IPS-NIHi7 (cell line): ENCODE data around the gene CD86.
"Not testable (repeated sequence)": the region's sequence is repeated elsewhere in the genome, so short reads cannot be mapped to it uniquely, and the experiment has no call there.

Experiments used
- DNase-seq: peaks from one replicate; pipeline ENCODE4 v3.0.0; 2012; ENCODE audit warnings: mixed read lengths; ENCODE audit errors: extremely low spot score

Gene CD86, protein sequence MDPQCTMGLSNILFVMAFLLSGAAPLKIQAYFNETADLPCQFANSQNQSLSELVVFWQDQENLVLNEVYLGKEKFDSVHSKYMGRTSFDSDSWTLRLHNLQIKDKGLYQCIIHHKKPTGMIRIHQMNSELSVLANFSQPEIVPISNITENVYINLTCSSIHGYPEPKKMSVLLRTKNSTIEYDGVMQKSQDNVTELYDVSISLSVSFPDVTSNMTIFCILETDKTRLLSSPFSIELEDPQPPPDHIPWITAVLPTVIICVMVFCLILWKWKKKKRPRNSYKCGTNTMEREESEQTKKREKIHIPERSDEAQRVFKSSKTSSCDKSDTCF

DNA sequence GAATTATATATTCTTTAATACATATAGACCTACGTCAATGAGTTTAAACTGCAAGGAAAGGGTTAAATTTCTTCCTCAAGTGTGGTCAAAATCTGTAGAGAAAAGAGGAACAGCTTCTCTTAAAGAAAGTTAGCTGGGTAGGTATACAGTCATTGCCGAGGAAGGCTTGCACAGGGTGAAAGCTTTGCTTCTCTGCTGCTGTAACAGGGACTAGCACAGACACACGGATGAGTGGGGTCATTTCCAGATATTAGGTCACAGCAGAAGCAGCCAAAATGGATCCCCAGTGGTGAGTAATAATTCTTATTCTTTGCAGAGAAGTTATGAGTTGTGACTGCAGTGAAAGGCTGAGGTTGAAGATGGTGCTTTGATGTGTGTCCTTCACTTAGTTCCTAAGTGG, at the start of gene CD86:
Gene CD86, plus strand, starts transcription at position 148 of the 400 bp plus-strand sequence. Its CDS starts 128 bp downstream, at position 276.
- no peak for DNase-seq

DNA sequence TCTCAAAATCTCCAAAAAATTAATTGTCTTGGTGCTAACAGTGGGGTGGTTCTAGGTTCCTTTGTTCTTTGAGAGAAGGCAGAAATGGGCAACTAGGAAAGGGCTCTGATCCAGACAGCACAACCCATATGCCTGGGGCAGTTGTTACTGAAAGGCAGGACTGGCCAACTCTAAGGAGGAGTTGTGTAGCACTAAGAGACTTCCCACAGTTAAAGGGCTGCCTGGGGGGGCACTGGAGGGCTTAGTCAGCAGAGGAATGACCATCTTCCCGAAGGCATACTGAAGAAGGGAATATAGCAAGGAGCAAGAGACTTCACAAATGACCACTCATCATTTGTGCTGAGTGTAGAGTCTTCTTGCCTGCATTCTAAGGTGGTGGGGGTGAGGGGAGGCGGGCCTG, 48.9 kb upstream of the CD86 start:
- no peak for DNase-seq

DNA sequence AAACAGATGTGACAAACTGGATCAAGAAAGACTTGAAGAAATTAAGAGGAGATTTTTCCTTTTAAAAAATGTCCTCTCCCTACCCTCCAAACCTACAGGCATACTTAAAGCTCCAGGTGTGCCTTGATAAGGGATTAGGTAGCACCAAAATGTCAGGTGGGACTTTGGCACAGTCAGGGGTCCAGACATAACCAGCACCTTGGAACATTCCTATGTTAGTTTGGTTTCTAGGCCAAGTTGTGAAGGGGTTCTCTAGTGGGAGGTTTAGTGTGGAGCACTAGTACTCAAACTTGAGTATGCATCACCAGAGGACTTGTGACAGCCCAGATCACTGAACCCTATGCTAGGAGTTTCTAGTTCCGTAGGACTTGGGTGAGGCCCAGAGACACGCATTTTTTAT, 47.0 kb upstream of the CD86 start:
- DNase-seq = no peak

DNA sequence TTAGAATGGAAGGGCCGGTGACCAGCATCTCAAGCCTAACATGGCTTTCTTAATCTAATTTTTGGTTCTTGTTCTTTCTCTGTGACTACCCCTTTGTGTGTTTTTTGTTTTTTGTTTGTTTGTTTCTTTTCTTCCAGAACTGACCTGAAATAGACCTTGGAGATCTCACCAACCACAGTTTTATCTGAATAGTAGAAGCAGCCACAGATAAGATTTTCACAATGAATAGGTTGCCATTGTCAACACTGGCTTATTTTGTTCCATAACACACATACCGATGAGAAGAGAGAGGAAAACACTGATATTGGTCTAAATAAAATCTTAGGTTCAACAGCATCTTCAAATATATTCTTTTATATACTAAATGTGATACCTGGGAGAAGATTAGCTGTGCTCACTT, 44.7 kb upstream of the CD86 start:
- no peak for DNase-seq

DNA sequence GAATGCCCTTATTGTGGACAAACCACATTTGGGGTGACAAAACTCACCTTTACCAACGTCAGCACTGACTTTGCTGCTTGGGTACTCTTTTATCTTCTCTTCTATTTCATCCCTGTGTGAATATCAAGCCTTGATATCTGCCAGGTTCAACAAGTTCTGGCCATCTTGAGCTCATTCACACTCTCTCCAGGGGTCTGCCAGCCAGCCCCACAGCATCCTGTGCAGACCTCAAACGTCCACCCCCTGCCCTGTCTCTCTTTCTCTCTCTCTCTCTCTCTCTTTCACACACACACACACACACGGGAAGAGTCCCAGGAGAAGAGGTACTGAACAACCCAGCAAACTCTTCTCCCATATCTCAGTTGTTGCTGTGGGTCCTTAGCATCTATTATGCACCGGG, 43.8 kb upstream of the CD86 start:
- DNase-seq = no peak

DNA sequence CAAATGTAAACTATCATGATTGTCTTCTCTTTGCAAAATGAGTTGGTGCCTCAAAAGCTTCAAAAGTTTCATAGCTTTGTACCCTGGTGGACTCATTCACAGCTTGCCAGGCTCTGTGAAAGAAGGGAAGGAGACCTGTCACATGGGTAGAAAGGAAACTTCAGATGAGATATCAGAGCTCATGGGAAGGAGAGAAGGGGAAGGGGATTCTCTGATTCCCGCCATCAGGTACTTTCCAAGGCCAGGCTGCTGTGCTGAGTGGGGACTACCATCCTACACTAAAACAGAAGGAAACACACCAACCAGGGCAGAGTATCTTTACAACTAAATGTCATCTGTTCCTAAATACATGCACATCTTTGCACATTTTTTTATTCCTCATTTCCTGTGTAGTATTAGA, 42.3 kb upstream of the CD86 start:
- DNase-seq = no peak

DNA sequence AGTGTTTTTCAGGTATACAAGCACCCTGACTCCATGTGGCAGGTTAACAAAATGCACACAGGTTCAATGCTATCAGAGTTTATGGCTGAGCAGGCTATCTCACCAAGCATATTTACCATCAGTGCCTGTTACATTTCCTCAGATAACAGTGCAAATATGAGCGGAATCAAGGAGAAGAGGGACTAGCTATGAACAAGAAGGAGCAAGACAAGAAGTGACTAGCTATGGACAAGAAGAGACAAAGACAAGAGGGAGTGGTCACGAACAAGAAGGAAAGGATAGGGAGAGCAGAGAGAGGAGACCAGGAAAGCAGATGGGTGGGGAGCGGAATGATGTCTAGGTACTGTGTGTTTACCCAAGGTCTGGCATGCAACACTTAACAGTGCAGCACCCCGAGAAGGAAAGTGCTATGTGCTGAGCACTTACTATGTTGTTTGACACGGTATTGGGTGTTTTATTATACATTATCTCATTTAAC, 41.7 kb upstream of the CD86 start:
- no peak for DNase-seq

DNA sequence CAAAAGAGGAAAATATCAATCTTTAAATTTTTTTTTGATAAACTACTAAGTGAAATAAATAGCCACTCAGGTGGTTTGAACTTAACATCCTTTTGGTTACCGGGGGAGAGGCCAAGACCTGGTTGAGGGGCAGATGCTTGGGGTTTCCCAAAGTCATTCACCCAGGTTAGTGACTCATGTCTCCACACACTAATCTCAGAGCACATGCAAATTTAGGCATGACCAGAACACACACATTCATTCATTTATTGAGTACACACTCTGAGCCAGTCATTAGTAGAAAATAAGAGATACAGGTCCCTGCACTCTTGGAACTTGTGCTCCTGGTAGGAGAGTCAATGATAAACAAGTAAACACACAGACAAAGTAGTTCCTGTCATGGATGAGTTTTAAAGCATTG, 40.4 kb upstream of the CD86 start:
- DNase-seq = no peak

DNA sequence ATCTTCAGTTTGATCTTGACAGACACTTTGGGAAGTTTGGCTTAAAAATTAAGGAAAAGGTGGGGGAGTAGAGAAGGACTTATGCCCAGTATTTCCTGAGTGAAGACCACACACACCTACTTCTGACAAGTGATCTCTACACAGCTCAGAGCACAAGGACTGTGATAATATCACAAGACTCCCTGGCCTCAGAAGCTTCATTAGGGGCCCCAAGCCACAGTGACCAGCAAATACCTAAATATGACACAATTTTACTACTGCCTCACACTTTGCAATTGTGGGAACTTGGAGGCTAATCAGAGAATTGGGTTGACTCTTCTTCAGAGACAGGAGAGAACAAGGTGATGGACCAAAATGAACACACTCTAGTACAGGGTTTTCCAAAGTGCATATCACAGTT, 35.7 kb upstream of the CD86 start:
- DNase-seq = no peak

DNA sequence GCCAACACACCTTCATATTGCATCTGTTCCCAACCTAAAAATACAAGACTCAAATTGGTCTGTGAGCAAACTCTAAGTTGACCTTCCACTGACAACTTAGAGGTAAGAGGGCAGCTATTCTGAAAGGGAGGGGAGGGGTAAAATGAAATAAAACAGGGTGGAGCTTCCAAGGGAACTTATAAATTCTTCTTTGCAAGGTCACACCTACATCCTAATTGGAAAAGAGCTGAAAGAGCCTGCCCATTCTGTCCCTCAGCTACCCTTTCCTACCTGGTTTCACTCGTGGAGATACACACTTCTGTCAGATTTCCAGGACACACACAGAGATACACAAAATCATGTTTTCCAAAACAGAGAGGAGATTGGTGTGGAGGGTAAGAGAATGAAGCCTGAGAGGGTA, 34.1 kb upstream of the CD86 start:
- no peak for DNase-seq

DNA sequence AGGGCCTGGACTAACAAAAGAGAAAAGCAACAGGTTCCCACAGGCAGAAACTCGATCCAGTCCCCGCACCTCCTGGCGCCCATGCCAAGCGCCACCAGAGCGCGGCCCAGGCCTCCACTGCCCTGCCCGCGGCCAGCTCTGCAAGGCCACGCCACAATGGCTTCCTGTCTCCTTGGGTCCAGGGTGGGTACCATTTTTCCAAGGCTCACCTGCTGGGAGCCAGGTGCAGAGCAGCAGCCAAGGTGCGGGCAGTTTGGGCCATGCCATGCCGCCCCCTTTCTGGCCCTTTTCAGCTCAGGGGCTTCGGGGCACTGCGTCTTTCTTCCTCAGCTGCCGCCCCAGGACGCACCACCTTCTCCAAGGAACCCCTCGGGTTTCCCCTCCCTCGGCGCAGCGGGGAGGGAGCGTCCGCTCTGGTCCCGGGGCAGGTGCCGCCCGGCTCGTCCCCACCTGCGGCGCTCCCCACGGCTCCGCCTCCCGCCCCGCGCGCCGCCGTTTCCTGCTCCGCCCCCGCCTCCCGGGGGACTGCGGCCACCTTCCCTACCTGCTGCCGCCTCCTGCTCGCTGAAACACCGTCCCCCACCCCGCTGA, 33.3 kb upstream of the CD86 start, which contains the start of gene ILDR1:
Gene ILDR1, minus strand, starts transcription at position 437 of the 591 bp plus-strand sequence. Its CDS starts 170 bp downstream, at position 267.
- peak; percentile 78 for DNase-seq

DNA sequence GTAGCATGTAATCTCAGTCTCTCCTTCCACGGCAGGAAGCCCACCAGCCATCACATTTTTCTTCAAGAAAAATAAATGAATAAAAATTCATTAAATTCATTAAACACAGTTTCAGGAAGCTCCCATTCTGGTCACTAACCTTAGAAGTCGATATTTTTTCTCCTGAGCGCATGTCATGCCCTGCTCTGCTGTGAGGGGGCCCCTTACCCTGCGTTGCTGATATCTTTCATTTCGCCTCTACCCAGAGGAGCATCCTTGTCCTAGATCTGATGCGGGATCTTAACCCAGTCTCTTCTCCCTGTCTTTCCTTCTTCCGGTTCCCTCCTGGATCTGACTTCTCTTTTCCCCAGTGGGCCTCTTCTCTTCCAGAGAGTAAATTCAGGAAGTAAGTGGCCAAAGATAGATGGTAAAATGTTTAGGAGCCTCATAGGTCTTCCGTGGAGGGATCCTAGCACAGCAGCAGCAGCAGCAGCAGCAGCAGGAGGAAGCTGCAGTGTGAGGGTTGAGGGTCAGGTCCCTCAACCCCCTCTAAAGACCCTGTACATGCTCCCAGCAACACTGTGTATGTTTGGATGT, 31.7 kb upstream of the CD86 start:
- no peak for DNase-seq

DNA sequence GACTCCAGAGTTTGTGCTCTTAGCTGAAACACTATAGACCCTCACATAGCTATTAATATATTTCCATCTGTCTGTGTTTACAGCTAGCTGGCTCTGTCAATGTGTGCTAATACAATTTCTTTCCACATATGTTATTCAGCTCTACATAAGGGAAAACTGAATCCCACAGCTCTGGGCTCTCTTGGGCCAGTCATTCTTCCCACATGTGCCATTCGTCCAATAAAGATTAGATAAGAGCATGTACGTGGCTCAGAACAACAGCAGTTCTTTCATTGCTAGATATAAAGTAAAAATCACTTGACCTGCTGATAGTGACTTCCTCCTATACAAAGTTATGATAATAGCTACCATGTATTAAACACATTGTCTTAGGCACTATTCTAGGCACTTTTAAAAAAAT, 30.4 kb upstream of the CD86 start:
- DNase-seq = no peak

DNA sequence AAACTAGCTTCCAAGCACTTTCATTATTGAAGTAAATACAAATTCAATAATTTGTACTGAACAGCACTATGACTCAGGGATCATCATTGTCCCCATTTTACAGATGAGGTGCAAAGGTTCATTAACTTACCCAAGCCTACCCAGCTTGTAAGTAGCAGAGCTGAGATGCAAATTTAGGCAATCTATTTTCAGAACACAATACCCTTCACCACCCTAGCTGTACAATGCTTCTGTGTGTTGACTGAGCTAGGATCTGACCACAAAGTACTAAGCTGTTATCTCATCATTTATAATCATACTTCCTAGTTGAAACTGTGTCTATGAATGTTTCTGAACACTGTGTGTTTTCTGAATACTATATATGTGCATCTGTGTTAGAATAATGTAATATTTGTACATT, 29.9 kb upstream of the CD86 start:
- no peak for DNase-seq

DNA sequence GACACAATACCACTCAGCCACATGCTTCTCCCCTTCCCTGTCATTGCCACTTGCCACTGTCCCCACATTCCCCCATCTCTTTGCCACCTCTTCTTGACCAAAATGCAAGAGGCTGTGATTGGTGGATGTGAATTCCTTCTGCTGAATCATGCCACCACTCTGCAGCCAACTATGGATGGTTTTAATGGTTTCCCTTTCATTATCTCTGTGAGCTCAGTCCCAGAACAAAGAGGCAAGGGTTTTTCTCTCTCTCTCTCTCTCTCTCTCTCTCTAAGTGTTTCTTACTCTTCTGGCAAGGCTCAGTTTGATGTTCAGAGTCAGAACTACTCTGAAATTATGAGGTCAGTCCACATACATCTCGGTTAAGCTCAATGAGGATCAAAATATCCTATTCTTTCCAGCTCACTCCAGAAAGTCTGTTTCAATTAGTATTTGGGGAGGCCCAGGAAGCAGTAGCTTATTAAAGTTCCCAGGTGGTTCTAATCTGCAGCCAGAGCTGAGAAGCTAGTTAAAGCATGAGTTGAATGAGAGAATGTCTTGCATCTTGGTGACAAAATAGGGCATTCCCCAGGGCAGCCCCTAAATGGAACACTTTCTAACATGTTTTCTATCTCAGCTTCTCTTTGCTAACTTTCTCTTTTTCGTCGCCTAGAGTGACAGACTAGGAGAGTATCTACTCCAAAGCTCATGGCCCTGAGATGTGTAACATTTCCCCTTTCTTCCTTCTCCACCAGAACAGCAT, 24.6 kb upstream of the CD86 start:
- DNase-seq = no peak

DNA sequence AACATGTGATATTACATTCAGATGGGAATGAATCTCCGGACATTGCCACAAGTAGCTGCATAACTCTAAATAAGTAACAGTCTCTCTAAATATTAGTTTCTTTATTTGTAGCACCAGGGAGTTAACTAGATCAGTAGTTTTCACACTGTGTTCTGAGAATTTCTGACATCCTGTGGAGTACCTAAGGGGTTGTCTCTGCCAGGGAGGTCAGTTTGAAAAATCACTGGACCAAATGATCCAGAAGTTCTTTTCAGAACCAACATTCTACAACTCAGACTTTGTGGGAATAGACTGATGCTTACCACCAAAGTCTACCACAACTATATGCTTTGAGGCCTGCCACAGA, 24.1 kb upstream of the CD86 start:
- no peak for DNase-seq

DNA sequence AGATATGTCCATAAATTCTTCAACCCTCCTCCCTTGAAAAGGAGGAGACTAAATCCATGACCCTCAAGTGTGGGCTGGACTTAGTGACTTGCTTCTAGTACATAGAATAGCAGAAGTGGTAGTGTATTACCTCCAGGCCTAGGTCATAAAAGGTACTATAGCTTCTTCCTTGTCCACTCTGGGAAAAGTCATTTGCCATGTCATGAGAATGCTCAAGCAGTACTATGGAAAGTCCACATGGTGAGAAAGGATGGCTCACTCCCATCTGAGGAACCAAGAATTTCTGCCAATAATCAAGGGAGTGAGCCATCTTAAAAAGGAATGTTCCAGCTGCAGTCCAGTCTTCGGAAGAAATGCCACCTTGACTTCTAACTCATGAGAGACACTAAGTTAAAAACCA, 22.6 kb upstream of the CD86 start:
- no peak for DNase-seq

DNA sequence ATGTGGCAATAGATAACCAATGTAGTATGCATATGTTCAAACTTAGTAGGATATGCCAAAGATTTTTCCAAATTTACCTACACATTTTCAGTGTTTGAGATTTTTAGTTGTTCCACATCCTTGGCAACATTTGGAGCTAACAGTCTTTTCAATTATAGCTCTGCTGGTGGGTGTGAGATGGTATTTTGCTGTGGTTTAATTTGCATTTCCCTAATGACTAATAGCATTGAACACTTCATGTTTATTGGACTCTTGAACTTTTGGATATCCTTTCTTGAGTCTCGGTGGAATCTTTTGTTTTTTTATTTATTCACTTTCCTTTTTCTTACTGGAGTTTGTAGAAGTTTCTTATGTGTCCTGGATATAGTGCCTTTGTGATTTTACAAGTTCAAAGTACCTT, 22.1 kb upstream of the CD86 start:
- no peak for DNase-seq

DNA sequence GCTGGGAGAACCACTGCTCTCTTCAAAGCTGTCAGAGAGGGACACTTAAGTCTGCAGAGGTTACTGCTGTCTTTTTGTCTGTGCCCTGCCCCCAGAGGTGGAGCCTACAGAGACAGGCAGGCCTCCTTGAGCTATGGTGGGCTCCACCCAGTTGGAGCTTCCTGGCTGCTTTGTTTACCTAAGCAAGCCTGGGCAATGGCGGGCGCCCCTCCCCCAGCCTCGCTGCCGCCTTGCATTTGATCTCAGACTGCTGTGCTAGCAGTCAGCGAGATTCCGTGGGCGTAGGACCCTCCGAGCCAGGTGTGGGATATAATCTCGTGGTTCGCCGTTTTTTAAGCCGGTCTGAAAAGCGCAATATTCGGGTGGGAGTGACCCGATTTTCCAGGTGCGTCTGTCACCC, 7.9 kb upstream of the CD86 start:
- not testable (repeated sequence) for DNase-seq

DNA sequence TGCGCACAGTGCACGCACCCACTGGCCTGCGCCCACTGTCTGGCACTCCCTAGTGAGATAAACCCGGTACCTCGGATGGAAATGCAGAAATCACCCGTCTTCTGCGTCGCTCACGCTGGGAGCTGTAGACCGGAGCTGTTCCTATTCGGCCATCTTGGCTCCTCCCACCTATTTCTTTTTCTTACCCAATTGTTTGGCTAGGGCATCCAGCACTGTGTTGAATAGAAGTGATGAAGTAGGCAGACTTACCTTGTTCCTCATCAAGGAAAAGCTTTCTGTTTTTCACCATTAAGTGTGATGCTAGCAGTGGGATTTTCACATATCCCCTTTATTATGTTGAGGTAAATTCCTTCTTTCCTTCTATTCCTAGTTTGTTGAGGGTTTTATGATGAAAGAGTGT, 7.4 kb upstream of the CD86 start:
- DNase-seq = not testable (repeated sequence)

DNA sequence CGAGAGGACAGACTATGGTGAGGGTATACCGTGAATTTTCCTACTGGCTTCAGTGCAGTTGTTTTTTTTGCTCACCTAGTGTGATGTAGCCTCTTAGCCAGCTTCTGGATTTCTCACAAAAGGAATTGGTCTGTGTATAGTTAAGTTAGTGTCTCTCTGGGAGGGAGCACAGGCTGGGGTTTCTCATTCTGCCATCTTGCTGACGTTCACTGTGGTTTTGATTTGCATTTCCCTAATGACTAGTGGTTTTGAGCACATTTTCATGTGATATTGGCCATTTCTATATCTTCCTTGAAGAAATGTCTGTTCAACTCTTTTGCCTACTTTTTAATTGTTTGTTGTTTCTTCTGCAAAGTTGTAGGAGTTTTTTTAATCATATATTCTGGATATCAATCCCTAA, 2.2 kb upstream of the CD86 start:
- DNase-seq = no peak

DNA sequence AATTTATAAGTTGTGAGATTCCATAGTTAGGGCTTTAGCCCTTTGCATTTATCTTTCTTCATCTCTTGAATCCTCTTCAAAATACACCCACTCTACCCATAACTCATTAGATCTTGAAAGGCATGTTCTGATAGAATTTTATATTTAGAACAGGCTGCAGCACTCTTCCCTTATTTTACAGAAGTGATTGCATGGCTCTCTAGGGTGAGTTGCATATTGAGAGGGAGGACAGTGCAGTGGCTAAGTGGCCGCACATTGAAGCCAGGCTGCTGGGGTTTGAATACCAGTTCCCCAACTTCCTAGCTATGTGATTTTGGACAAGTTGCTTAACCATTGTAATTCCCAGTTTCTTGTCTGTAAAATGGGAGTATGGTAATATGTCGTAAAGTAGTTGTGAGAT, 2.5 kb downstream of the CD86 start:
- DNase-seq = no peak

DNA sequence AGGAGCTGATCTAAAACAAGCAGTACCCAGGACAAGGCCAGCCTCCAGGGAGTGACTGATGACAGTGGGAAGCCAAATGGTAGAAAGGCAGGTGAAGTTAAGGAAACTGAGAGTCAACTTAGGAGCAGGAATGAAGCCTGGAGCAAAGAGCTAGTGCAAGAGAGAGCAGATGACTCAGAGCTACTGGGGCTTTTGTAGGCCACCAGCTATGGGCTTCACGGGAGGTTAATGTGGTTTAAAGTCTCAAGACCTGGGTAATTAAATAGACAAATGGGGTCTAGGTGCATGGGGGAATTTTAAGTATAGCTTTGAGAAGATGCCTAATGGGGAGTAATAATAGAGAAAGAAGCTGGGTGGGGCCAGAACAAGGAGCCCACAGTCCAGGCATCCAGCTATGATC, 3.1 kb downstream of the CD86 start:
- no peak for DNase-seq
